HFF-Myc (cell line): ENCODE results near the gene INHA.

Experiments used
- DNase-seq: peaks from one replicate; pipeline ENCODE4 v3.0.0-alpha.2; 2011; ENCODE audit warnings: low read depth; ENCODE audit errors: extremely low read depth
- H3K4me3 ChIP-seq: replicated peaks from 2 replicates; pipeline ENCODE4 v1.5.1; 2011; ENCODE audit warnings: low read depth, mild to moderate bottlenecking, control low read depth, low read length
- TF ChIP-seq, protein P1 (sequence below): IDR thresholded peaks from 2 replicates; pipeline ENCODE4 v1.5.1; 2012; ENCODE audit warnings: mild to moderate bottlenecking, low read depth, low read length, control low read depth; ENCODE audit errors: missing control alignments

The INHA gene

GRCh38 chr2:219563271-219563928 is 8.7 kb upstream of the INHA start:
- DNase-seq: no peak
- TF ChIP-seq, protein P1, sequence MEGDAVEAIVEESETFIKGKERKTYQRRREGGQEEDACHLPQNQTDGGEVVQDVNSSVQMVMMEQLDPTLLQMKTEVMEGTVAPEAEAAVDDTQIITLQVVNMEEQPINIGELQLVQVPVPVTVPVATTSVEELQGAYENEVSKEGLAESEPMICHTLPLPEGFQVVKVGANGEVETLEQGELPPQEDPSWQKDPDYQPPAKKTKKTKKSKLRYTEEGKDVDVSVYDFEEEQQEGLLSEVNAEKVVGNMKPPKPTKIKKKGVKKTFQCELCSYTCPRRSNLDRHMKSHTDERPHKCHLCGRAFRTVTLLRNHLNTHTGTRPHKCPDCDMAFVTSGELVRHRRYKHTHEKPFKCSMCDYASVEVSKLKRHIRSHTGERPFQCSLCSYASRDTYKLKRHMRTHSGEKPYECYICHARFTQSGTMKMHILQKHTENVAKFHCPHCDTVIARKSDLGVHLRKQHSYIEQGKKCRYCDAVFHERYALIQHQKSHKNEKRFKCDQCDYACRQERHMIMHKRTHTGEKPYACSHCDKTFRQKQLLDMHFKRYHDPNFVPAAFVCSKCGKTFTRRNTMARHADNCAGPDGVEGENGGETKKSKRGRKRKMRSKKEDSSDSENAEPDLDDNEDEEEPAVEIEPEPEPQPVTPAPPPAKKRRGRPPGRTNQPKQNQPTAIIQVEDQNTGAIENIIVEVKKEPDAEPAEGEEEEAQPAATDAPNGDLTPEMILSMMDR: no peak
- H3K4me3 ChIP-seq: no peak overlapping the region

DNA sequence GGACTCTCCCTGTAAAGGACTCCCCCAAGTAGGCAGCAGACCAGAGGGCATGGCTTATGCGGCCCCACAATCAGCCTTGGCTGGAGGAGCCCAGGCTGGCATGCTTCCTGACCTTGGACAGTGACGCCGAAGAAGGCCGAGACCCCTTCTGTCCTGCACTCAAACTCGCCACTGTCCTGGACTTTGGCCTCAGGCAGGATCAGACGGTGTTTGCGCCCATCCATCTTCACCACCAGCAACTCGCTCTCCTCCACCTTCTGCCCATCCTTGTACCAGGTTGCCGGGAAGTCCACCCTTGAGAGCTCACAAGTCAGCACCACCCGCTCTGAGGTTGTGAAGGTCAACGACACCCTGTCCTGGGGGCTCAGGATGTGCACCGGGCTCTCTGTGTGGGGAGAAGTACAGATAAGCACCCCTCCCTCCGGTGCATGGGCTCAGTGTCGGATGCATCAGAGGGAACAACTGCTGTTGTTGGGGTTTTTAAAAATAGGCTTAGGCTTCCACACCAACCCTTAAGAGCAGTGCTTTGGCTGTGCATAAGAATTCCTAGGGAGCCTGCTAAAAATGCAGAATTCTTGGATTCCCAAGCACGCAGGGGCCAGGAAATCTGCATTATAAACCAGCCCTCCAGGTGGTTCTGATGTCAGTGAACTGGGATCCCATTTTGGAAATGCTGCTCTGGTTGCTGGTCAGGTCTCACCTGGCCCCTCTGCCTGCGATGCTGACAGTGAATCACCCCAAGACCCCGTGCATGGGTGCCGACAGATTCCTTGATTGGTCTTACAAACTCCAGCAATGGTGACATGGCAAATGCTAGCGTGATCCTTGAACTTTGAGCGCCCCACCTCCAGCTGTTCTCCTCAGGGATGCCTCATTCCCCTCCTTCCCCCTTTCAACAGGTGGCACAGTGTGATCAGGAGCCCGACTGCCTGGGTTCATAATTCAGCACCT is 6.7 kb upstream of the INHA start:
- TF ChIP-seq, protein P1: no peak
- no peak for DNase-seq
- no peak overlapping the region for H3K4me3 ChIP-seq

DNA sequence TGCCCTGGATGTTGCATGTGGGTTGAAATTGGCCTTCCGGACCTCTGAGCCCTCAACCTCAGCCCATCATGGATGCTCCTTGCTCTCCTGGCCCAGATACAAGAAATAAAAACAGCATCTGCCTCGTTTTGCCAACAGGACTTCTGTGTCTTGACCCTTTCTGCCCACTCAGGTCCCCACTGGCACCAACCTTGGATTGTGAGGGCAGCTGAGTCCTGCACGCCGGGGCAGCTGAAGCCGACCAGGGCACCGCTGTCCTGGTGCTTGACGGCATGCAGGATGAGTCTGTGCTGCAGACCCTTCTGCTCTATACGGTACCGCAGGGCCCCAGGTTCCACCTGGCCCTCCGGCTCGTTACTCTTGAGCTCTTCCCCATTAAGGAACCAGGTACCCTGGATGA is 5.5 kb upstream of the INHA start:
- TF ChIP-seq, protein P1: no peak
- no peak overlapping the region for H3K4me3 ChIP-seq
- DNase-seq: no peak

DNA sequence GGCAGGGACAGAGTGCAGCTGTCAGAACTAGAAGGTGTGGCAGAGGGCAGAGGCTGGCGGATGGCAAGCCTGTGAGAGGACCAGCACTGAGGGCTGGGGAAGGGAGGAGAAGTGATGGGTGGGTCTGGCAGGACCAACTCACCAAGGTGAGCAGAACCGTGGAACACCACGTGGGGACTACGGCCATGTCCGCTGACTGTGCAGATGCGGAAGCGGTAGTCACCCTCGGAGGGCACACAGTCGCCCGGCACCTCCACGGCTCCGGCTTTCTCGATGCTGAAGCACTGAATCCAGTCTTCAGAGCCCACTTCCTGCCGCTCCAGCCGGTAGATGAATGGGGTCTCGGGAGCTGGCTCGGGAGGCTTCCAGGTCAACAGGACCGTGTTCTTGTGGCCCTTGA is 5.0 kb upstream of the INHA start:
- TF ChIP-seq, protein P1: no peak
- H3K4me3 ChIP-seq: no peak overlapping the region
- DNase-seq: no peak

GRCh38 chr2:219567791-219568361 is 4.2 kb upstream of the INHA start:
- TF ChIP-seq, protein P1: no peak
- H3K4me3 ChIP-seq: no peak overlapping the region
- no peak for DNase-seq

DNA sequence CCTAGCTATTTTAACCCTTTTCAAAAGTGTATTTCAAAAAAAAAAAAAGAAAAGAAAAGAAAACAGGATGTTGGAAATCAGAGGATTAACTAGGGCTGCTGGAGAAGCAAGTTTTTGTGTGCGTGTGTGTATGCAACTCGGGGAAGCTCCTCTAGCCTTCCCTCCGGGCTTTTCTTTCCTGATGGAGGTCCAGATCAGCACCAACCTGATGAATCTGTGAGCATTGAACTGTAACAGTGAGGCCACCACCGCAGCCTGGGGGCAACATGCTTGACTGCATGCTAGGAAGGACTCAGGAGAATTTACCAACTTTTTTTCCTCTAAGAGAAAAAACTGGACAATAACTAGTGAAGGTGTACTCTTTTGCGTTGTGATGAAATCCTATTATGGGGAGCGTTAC is 3.1 kb upstream of the INHA start:
- no peak overlapping the region for H3K4me3 ChIP-seq
- TF ChIP-seq, protein P1: no peak
- DNase-seq: no peak
